CD4-positive, alpha-beta T cell (primary cell): ENCODE measurements around the gene SS18L1. TPM values are rescaled to one million over a fixed set of nuclear protein-coding genes. Genes with fewer than 3 reads are reported as not detected.

ENCODE experiments used
- ATAC-seq: fragments of 200-7000 bp; cut with Tn5 transposase; one replicate; pipeline ENCODE4 v1.10.0; 2022; ENCODE audit warnings: mild to moderate bottlenecking; ENCODE audit not compliant: poor library complexity
- CTCF ChIA-PET: fragments of 350-600 bp; sonication (Branson Sonifier 250); formaldehyde crosslinking; loops from one replicate; lab custom pipeline; 2021; ENCODE audit warnings: antibody characterized with exemption, inconsistent platforms; lab: Charles Lee
- POLR2A ChIA-PET: fragments of 350-600 bp; sonication (Branson Sonifier 250); formaldehyde crosslinking; loops from one replicate; lab custom pipeline; 2021; ENCODE audit warnings: antibody characterized with exemption, inconsistent platforms; lab: Charles Lee
- DNase-seq, 14 experiments: peaks; one replicate each; pipeline ENCODE4 v3.0.0-alpha.2; 2013 to 2020; ENCODE audit warnings: mixed read lengths in 2 of 14
- H3K27ac ChIP-seq, 2 donors: one replicate each; pipeline versions ENCODE4 v1.5.1 to v1.7.0; 2013; ENCODE audit warnings: low read length in 2 of 2, low read depth in 1 of 2, mild to moderate bottlenecking in 1 of 2
- H3K27me3 ChIP-seq, 2 experiments: 1 replicate in 1 of 2; 2 replicates in 1 of 2; pipeline versions ENCODE4 v1.6.1 to v1.7.0; 2013; ENCODE audit warnings: low read length in 2 of 2, control low read depth in 1 of 2, mild to moderate bottlenecking in 1 of 2, moderate library complexity in 1 of 2; ENCODE audit not compliant: insufficient read depth in 2 of 2, control insufficient read depth in 1 of 2
- H3K36me3 ChIP-seq: one replicate; pipeline ENCODE4 v1.6.1; 2013; ENCODE audit warnings: low read length, control low read depth; ENCODE audit not compliant: insufficient read depth
- H3K4me1 ChIP-seq: one replicate; pipeline ENCODE4 v1.6.1; 2013; ENCODE audit warnings: low read length, control low read depth; ENCODE audit not compliant: insufficient read depth
- H3K4me3 ChIP-seq: one replicate; pipeline ENCODE4 v1.5.1; 2013; ENCODE audit warnings: mild to moderate bottlenecking, low read length, moderate library complexity
- H3K9me3 ChIP-seq, 2 experiments: 1 replicate in 1 of 2; 2 replicates in 1 of 2; pipeline versions ENCODE4 v1.6.1 to v1.7.0; 2013; ENCODE audit warnings: low read length in 2 of 2, mild to moderate bottlenecking in 2 of 2, control low read depth in 1 of 2, moderate library complexity in 1 of 2; ENCODE audit not compliant: control insufficient read depth in 1 of 2, insufficient read depth in 1 of 2
- H3K27ac Mint-ChIP-seq: one replicate; pipeline ENCODE4 v1.8.0; 2020; ENCODE audit warnings: mixed read lengths
- H3K27me3 Mint-ChIP-seq: one replicate; pipeline ENCODE4 v1.8.0; 2021; ENCODE audit warnings: mixed read lengths
- H3K36me3 Mint-ChIP-seq: one replicate; pipeline ENCODE4 v1.8.0; 2021; ENCODE audit warnings: low read depth, mixed read lengths
- H3K4me1 Mint-ChIP-seq: one replicate; pipeline ENCODE4 v1.8.0; 2021; ENCODE audit warnings: low read depth, mixed read lengths
- H3K4me3 Mint-ChIP-seq: one replicate; pipeline ENCODE4 v1.8.0; 2020; ENCODE audit warnings: mild to moderate bottlenecking, mixed read lengths
- H3K9me3 Mint-ChIP-seq: one replicate; pipeline ENCODE4 v1.8.0; 2020; ENCODE audit warnings: mixed read lengths
- intact Hi-C, 2 experiments: fragments of 100-400 bp; cut with DNase I in 1 of 2; cut with micrococcal nuclease in 1 of 2; formaldehyde crosslinking; loops; one replicate each; pipeline versions ENCODE4 v1.15.1 to v1.9.0; 2023 to 2025; cut with DNase I, micrococcal nuclease
- total RNA-seq, 174 experiments: library from RNA in 2 of 174; stranded (reverse) in 2 of 174; gene quantifications; one replicate each; pipeline ENCODE4 v1.2.3 and lab custom pipeline; 2021 to 2026
- TF ChIP-seq, protein P1 (sequence below): fragments of 200-600 bp; IDR thresholded peaks from one replicate; pipeline ENCODE4 v1.8.0; 2022; ENCODE audit warnings: antibody characterized with exemption, mild to moderate bottlenecking

Gene SS18L1
- total RNA-seq, 2 experiments from 2014 or later, result 12.8 to 13.4 TPM

DNA sequence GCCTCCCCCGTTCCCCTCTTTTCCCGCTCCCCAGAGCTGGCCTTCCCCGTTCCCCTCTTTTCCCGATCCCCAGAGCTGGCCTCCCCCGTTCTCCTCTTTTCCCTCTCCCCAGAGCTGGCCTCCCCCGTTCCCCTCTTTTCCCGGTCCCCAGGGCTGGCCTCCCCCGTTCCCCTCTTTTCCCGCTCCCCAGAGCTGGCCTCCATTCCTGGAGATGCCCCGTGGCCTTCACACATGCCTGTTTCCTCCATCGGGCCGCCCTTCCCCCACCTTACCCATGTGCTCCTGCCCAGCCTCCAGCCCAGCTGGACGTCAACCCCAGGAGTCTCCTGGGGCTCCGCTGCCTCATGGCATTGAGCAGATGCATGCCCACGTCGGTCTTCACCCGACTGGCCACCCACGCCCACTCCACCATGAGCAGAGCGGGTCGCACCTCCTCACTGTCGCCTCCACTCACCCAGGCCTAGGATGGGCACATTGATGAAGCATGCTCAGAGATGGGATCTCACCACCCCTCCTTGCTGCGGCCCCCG, 8.3 kb downstream of the SS18L1 start:
- ATAC-seq, result no peak
- H3K27ac Mint-ChIP-seq, result no peak overlapping the region

GRCh38 chr20:62155428-62156253, 12.1 kb downstream of the SS18L1 start:
- Mint-ChIP-seq H3K9me3 (no peaks in the 10 kb centered on the region), H3K27me3 (no peaks in the 10 kb centered on the region), H3K36me3 (peaks cover 32% of the 10 kb centered on the region), H3K4me3 (no peak overlapping the region), H3K27ac (no peak overlapping the region), H3K4me1 (peaks cover 22% of the 10 kb centered on the region)
- ATAC-seq (no peak), DNase-seq (no peak)
- TF ChIP-seq, protein P1, sequence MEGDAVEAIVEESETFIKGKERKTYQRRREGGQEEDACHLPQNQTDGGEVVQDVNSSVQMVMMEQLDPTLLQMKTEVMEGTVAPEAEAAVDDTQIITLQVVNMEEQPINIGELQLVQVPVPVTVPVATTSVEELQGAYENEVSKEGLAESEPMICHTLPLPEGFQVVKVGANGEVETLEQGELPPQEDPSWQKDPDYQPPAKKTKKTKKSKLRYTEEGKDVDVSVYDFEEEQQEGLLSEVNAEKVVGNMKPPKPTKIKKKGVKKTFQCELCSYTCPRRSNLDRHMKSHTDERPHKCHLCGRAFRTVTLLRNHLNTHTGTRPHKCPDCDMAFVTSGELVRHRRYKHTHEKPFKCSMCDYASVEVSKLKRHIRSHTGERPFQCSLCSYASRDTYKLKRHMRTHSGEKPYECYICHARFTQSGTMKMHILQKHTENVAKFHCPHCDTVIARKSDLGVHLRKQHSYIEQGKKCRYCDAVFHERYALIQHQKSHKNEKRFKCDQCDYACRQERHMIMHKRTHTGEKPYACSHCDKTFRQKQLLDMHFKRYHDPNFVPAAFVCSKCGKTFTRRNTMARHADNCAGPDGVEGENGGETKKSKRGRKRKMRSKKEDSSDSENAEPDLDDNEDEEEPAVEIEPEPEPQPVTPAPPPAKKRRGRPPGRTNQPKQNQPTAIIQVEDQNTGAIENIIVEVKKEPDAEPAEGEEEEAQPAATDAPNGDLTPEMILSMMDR, result no peak
- no peak overlapping the region for H3K27ac ChIP-seq
- CTCF ChIA-PET, result interaction anchor here (0.9 to 1.6 kb wide), 2 partner anchors 20 to 34 kb away, joined by 3 to 4 read pairs; no protein-coding TSS in a partner anchor
- intact Hi-C loops, result loop anchor here in 1 of 2 experiments (5.0 kb wide), 1 partner anchor 128 kb away; no protein-coding TSS in a partner anchor
- H3K9me3 ChIP-seq, result peaks cover 0 to 20% of the 10 kb centered on the region in 2 experiments
- H3K36me3 ChIP-seq, result peaks cover 29% of the 10 kb centered on the region
- no peak overlapping the region for H3K4me3 ChIP-seq
- H3K4me1 ChIP-seq, result peaks cover 23% of the 10 kb centered on the region
- POLR2A ChIA-PET, result no interaction called here
- no peaks in the 10 kb centered on the region for H3K27me3 ChIP-seq

More for the DNA sequence above, 8.3 kb downstream of the SS18L1 start:
- intact Hi-C loops, result no loop called here
- no peak for DNase-seq
- ChIA-PET POLR2A (no interaction called here), CTCF (no interaction called here)
- no peaks in the 10 kb centered on the region for H3K27me3 ChIP-seq
- TF ChIP-seq, protein P1, result no peak
- no peaks in the 10 kb centered on the region for H3K27me3 Mint-ChIP-seq
- H3K9me3 Mint-ChIP-seq, result no peaks in the 10 kb centered on the region
- H3K4me1 ChIP-seq, result peaks cover 16% of the 10 kb centered on the region
- peaks cover 23% of the 10 kb centered on the region for H3K36me3 ChIP-seq
- no peak overlapping the region for H3K27ac ChIP-seq
- no peak overlapping the region for H3K4me3 ChIP-seq
- peaks cover 24% of the 10 kb centered on the region for H3K36me3 Mint-ChIP-seq
- no peak overlapping the region for H3K4me3 Mint-ChIP-seq
- H3K4me1 Mint-ChIP-seq, result peaks cover 30% of the 10 kb centered on the region
- H3K9me3 ChIP-seq, result peaks cover 0 to 20% of the 10 kb centered on the region in 2 experiments

DNA sequence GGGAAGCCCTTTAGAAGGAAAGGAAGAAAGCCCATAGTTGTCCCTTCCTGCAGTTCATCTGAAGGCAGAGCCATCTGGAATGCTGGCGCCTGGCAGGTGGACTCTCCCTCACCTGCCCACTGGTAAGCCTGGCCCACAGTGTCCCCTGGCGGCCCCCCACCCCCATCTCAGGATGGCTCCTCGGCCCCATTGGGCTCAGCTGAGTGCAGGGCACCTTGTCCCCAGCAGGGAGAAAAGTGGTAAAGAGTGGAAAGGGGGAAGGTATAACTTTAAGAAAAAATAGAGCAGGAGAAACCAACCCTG, 12.6 kb downstream of the SS18L1 start:
- Histone ChIP-seq H3K4me1 (peaks cover 23% of the 10 kb centered on the region), H3K4me3 (no peak overlapping the region), H3K27ac (no peak overlapping the region), H3K27me3 (no peaks in the 10 kb centered on the region), H3K36me3 (peaks cover 33% of the 10 kb centered on the region), H3K9me3 (peaks cover 0 to 18% of the 10 kb centered on the region in 2 experiments)
- ATAC-seq (no peak), DNase-seq (no peak)
- intact Hi-C loops, result loop anchor here in 1 of 2 experiments (5.0 kb wide), 1 partner anchor 129 kb away; no protein-coding TSS in a partner anchor
- H3K9me3 Mint-ChIP-seq, result no peaks in the 10 kb centered on the region
- ChIA-PET POLR2A (interaction anchor here (0.8 kb wide), 1 partner anchor 14 kb away, joined by 3 read pairs; the partner anchor contains the start of gene PSMA7), CTCF (interaction anchor here (0.8 to 1.6 kb wide), 4 partner anchors 12 to 145 kb away, joined by 3 to 6 read pairs (median 4); partner anchors contain the start of genes PSMA7 and SS18L1)
- no peaks in the 10 kb centered on the region for H3K27me3 Mint-ChIP-seq
- H3K27ac Mint-ChIP-seq, result no peak overlapping the region
- H3K36me3 Mint-ChIP-seq, result peaks cover 34% of the 10 kb centered on the region
- H3K4me1 Mint-ChIP-seq, result peaks cover 22% of the 10 kb centered on the region
- TF ChIP-seq, protein P1, result no peak
- no peak overlapping the region for H3K4me3 Mint-ChIP-seq
